ENCODE results near the gene PAOX.

The PAOX gene

DNA sequence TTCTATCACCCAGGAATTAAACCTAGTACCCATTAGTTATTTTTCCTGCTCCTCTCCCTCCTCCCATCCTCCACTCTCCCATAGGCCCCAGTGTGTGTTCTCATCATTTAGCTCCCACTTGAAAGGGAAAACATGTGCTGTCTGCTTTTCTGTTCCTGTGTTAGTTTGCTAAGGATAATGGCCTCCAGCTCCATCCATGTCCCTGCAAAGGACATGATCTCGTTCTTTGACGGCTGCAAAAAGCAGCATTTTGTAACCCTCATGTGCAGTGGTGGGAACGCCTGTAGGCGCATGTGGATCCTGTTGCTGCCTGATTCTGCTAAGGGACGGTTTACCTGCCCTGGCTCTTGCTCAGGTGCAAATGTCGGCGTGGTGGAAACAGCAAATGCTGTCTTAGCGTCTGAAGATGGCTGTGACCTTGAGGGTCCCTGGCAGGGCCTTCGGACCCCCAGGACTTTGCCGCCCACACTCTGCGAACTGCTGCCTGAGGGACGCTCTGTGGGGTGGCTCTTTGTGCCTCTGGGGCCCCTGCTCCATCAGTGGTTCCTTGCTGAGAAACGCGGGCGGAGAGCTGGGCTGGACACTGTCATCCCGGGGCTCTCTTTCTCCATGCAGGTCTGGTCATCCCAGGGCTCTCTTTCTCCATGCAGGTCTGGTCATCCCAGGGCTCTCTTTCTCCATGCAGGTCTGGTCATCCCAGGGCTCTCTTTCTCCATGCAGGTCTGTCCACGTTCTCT is 9.3 kb downstream of the PAOX start:
- no peak for DNase-seq (ENCODE audit: low spot score)

DNA sequence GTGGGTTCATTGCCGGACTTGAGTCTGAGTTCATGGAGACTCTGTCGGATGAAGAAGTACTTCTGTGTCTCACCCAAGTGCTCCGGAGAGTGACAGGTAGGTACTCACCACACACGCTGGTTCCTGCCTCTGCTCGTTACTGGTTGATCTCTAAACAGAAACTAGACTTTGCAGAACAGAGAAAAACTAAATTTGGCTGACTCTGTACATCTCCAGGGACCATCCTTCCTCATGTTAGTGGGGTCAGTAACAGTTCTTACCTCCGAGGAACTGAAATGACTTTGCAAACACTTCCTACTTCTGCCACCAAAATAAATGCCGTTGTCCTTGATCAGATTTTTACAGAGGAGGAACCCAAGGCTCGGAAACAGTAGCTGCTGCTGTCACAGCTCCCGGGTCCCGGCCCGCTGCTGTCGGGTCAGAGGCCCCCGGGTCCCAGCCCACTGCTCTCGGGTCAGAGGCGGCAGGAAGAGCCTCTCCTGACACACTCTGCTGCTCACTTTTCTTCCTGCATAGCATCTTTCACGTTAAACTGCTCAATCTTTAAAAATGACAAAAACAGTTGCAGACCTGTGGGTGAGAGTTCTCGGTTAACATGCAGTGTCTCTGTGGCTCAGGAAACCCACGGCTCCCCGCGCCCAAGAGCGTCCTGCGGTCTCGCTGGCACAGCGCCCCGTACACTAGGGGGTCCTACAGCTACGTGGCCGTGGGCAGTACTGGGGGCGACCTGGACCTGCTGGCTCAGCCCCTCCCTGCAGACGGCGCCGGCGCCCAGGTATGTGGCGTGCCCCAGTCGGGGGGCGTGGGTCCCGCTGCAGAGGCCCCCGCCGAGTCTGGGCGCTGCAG is 10.1 kb downstream of the PAOX start:
- DNase-seq (ENCODE audit: low spot score) = peak; percentile 57

DNA sequence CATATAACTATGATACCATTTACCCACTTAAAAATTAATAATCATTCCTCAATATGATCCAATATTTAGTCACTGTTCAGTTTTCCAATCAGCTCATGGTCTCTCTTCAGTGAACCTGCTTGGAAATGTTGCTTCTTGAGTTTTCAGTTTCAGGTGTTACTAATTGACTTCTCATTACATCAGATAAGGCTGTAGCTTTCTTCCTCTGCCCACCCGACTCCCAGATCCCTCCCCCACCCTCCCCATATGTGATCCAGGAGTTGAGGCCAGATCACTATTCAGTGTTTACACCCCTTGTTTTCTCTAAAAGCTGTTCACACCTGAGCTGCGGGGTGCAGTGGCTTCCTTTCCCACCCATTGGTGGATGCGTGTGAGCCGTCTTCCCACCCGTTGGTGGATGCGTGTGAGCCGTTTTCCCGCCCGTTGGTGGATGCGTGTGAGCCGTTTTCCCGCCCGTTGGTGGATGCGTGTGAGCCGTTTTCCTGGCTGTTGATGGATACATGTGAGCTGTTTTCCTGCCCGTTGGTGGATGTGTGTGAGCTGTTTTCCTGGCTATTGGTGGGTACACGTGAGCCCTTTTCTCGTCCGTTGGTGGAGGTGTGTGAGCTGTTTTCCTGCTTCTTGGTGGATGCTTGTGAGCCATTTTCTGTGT is 11.7 kb downstream of the PAOX start:
- no peak for DNase-seq (ENCODE audit: low spot score)

DNA sequence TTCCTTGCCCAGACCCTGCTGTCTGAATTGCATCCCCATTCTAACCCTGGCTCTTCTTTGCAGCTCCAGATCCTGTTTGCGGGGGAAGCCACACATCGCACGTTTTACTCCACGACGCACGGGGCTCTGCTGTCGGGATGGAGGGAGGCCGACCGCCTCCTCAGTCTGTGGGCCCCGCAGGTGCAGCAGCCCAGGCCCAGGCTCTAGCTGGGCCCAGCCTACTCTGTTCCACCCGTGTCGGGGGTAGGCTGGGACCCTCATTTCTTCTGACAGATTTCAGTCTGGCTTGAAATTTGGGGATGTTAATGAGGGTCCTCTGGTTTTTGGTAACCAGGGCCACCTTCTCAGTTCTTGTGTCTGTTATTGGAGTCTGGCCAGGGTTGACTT is 12.2 kb downstream of the PAOX start:
- DNase-seq (ENCODE audit: low spot score) = no peak

DNA sequence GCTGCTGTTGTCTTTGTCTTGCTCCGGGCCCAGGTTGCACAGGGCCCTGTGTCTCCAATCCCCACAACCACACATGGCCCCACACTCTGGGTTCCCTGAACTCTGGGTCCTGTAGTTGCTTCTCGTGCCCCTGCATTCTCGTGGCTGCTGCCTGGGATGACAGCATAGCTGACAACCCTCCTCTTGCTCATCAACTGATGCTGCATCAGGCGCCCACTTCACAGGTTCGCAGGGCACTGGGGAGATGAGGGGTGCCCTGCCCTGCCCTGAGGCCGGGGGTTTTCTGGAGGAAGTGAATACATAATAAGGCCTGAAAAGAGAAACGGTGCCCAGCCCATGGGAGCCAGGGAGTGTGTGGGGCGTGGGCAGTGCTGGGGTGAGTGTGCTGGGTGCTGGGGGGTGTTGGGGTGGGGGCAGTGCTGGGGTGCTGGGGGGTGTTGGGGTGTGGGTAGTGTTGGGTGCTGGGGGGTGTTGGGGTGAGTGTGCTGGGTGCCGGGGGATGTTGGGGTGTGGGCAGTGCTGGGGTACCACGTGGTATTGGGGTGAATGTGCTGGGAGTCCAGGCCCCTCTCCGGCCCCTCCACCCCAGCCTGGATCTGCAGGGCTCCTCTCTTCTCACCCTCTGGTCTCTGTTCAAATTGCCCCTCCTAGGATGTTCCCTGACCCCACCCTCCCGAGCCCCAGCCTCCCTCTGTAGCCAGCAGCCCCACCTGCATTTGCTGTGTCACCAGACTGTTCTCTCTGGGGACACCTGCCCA is 12.9 kb downstream of the PAOX start:
- DNase-seq (ENCODE audit: low spot score) = peak; percentile 52

DNA sequence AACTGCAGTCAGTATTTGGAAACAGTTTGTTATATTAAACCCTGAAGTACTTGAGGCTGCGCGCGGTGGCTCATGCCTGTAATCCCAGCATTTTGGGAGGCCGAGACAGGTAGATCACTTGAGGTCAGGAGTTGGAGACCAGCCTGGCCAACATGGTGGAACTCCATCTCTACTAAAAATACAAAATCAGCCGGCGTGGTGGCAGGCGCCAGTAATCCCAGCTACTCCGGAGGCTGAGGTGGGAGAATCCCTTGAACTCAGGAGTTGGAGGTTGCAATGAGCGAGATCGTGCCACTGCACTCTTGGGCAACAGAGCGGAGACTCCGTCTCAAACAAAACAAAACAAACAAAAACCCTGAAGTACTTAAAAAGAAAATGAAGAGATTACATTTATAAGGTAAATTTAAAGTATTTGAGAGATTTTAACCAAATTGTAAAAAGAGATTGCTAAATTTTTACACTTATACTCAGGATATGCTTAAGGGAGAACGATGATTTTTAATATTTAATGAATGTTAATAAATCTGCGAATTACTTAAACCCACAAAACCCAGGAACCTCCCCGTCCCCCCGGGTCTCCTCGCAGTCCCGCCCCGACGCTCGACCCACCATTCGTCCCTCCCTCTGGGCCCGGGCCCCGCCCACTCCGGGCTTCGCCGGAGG is 14.5 kb downstream of the PAOX start:
- no peak for DNase-seq (ENCODE audit: low spot score)

DNA sequence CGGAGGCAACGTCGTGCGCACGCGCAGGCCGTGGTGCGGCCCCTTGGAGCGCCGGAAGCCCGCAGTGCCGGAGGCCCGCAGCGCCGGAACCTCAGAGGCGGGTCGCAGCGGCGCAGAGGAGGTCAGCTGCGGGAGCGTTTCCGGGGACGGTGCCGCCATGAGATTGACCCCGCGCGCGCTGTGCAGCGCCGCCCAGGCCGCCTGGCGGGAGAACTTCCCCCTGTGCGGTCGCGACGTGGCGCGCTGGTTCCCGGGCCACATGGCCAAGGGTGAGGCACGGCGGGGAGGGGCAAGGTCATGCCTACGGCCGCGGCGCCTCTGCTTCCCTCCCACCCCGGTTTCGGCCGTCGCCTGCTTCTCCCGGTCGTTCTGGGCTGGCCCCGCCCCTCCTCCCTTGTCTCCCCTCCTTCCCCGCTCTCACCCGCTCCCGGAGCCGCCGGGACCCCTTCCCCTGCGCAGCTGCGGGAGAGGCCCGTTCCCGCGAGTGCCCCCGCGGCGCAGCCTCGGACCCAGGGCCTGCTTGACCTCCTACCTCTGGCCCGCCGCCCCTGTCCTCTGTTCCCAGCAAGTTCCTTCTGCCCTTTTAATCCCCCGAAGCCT is 15.1 kb downstream of the PAOX start, which contains the start of gene MTG1:
TSS of gene MTG1 (plus strand) at position 94 of the 600 bp plus-strand sequence. CDS start at position 158, 64 bp downstream.
- DNase-seq (ENCODE audit: low spot score) = peak; percentile 93

DNA sequence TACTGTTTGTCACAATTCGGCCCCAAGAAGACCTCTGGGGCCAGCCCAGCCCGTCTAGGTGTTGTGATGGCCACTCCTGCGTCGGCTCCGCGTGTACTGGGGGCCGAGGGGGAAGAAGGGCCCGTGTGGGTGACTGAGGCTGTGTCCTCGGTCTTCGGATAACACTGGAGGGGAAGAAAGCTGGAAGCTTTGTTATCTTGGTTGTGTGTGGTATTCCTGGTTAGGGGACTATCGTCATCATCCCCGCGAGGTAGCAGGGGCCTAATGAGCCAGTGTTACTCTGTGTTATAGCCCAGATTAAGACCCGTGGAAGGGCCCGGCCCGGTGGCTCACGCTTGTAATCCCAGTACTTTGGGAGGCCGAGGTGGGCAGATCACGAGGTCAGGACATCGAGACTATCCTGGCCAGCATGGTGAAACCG is 15.7 kb downstream of the PAOX start:
- DNase-seq (ENCODE audit: low spot score) = no peak

DNA sequence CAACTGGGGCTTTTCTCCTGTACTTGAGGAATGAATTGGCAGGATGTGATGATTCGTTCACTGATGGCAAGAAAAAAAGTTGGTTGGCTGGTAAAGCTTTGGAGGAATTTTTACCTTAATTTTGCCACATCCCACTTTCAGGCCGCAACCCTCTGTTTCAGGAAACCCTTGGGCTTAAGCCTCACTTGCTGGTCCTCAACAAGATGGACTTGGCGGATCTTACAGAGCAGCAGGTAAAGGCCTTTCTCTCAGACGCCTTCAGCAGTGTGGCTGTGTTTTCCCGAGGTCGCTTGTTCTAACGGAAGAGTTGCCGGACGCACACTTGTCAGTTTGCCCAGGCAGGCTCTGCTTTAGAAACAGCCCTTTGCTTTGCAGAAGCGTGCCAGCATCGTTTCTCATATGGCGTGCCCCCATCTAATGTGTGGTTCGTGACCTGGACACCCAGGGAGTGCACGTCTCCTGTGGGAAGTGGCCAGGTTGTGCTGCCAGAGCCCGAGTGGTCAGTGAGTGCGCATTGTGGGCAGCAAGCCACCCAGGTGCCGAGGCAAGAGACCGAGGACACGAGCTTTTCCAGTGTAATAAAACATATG is 17.1 kb downstream of the PAOX start:
- DNase-seq (ENCODE audit: low spot score) = no peak

DNA sequence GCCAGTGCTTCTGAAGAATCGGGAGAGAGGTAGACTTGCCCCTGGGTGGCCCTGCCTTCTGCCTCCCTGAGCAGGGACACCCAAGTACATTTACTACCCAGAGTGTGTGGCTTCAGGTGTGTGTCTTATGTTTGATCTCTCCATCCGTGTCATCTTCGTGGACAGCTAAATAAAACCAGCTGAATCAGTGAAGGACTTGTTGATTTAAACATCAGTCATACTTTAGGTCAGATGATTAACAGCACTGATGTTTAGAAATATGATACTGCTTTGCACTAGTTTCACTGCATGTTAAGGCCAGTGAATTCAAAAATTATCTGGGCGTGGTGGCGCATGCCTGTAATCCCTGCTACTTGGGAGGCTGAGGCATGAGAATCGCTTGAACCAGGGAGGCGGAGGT is 18.9 kb downstream of the PAOX start:
- DNase-seq (ENCODE audit: low spot score) = no peak

DNA sequence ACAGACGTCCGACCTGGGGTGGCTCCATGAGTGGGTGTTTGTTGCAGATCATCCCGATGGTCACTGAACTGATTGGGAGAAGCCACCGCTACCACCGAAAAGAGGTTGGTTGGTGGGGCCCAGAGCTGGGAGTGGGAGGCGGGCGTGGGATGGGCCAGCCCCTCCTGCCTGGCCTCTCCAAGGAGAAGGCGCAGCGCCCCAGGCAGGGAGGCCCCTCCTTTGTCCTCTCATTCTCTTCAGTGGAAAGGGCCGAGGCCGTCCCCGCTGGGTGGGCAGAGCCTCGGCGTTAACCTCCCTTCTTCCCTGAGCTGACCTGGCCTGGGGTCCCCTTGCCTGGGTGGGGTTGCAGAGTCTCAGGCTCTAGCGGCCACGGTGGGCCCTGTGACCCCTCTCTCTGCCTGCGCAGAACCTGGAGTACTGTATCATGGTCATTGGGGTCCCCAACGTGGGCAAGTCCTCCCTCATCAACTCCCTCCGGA is 20.1 kb downstream of the PAOX start:
- DNase-seq (ENCODE audit: low spot score) = no peak

DNA sequence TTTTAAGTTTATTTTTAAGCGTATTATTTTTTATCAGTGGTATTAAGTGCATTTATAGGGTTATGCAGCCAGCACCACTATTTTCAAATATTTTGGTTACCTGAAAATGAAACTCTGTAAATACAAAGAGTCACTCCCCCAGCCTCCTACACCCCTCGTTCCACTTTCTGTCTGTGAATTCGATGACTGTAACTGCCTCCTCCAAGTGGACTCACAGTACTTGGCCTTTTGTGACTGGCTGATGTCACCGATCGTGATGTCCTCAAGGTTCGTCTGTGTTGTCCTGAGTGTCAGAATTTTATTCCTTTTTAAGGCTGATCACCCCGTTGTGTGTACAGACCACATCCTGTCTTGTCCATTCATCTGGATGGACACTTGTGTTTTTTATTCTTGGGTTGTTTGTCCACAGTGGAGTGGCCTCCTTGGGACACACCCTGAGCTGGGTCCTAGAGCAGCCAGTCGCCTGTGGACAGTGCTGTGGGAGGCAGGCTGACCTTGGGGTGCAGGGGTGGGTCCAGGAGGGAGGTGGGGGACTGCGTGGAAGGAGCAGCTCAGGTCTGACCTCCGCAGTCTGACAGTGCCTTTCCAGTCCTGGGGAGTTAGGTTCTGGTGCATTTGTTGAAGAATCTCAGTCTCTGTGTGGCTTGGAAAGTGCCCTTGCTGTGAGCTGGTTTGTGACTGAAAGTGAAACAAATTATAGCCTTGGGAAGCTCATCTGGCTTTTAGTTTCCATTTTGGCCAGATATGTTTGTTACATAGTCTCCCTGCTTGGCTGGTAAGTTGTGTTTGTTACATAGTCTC is 21.8 kb downstream of the PAOX start:
- DNase-seq (ENCODE audit: low spot score) = no peak

DNA sequence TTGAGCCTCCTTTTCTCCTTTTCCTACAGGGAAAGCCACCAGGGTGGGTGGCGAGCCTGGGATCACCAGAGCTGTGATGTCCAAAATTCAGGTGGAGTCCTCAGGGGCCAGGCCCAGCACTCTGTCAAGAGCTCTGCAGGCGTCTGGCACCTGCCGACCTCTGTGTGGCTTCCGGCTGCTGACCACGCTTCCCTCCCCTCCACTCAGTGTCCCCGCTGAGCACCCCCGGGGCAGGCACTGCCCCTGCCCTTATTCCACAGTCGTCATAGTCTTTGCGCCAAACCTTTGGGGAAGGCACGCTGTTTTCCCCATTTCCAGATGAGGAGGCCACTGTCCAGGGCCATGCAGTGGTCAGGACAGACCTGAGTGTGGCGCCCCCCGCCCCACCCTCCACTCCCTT is 22.4 kb downstream of the PAOX start:
- no peak for DNase-seq (ENCODE audit: low spot score)

DNA sequence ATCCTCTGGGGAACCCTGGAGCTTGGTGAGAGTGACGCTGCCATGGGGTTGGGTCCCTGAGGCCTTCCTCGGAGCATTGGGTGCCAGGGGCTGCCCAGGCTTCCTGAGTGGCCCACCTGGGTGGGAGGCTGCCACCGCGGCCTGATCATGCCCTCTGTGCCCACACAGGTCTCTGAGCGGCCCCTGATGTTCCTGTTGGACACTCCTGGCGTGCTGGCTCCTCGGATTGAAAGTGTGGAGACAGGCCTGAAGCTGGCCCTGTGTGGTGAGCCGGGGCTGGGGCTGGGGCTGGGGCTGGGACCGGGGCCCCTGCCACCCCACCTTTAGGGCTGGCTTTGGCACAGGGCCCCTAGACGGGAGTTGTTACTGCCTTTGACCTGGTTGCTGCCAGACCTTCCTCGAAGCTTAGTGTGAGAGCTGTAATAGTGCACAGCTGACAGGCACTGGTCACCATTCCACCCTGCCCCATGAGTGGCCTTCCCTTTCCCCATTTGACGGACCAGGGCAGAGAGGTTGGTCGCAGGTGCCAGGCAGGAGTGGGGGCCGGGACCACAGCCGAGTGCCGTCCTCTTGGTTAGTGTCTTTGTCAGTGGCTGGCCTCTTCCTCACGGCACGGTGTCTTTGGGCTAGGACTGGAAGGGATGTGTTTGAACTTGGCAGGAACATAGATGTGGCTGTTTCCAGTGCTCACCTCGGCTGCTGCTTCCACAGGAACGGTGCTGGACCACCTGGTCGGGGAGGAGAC is 23.1 kb downstream of the PAOX start:
- DNase-seq (ENCODE audit: low spot score) = no peak

DNA sequence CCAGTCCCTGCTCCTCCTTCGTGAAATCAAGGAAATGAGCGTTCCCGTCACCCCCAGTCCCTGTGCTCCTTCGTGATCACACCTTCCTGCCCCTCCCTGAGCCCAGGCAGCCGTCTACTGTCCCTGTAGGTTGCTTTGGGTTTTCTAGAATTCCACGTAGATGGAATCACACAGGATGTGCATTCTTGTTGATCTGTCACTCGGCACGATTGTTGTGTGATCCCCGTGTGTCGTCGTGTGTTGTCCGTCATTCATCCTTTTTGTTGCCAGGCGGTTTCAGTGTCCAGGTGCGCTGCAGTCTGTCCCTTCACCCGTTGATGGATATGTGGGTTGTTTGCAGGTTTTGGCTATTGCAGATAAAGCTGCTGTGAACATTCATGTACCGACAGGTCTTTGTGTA is 24.3 kb downstream of the PAOX start:
- no peak for DNase-seq (ENCODE audit: low spot score)

DNA sequence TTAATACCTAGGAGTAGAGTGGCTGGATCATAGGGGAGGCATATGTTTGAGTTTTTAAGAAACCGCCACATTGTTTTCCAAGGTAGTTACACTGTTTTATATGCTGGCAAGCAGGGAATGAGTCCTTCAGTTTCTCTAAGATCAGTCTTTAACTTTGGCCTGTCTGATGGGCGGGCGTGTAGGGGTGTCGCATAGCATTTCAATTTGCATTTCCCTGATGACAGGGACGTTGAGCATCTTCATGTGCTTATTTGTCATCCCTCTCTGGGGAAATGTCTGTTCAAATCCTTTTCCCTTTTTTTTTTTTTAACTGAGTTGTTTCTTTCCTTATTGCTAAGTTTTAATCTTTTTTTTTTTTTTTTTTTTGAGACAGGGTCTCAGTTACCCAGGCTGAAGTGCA is 24.7 kb downstream of the PAOX start:
- no peak for DNase-seq (ENCODE audit: low spot score)

DNA sequence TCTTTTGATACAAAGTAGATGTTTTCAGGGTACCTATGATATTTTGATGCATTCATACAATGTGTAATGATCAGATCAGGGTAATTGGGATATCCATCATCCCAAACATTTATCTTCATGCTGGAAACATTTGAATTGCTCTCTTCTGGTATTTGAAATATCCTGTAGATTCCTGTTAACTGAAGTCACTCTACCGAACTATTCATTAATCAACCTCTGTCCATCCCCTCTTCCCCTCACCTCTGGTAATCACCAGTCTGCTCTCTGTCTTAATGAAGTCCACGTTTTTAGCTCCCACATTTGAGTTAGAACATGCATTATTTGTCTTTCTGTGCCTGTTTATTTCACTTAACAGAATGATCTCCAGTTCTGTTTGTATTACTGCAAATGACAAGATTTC is 26.2 kb downstream of the PAOX start:
- no peak for DNase-seq (ENCODE audit: low spot score)

DNA sequence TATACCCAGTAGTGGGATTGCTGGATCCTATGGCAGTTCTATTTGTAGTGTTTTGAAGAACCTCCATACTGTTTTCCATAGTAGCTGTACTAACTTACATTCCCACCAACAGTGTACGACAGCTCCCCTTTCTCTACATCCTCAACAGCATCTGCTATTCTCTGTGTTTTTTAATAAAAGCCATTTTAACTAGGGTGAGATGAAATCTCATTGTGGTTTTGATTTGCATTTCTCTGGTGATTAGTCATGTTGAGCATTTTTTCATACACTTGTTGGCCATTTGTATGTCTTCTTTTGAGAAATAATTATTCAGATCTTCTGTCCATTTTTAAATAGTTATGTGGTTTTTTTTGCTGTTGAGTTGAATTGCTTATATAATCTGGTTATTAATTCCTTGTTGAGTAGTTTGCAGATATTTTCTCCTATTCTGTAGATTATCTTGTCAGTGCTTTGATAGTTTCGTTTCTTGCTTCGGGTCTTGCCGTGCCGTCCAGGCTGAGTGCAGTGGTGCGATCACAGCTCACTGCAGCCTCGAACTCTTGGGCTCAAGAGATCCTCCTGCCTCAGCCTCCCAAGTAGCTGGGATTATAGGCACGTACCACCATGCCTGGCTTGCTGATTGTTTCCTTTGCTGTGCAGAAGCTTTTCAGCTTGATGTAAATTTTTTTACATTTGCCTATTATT is 26.9 kb downstream of the PAOX start:
- DNase-seq (ENCODE audit: low spot score) = no peak

Measured in CD4-positive, alpha-beta T cell treated with Interleukin-2 at 100 ng/mL for 4 hours (primary cell).